Suppressor macrophage treated with lipopolysaccharide for 1 hour (primary cell): Measurements from ENCODE around the gene PGM3.
A peak's percentile ranks its signal among the peaks of the same experiment; 100 is the strongest.

Experiments used
- DNase-seq, 3 donors: peaks; one replicate each; pipeline ENCODE4 v3.0.0-alpha.2; 2020 to 2022

Gene PGM3

DNA sequence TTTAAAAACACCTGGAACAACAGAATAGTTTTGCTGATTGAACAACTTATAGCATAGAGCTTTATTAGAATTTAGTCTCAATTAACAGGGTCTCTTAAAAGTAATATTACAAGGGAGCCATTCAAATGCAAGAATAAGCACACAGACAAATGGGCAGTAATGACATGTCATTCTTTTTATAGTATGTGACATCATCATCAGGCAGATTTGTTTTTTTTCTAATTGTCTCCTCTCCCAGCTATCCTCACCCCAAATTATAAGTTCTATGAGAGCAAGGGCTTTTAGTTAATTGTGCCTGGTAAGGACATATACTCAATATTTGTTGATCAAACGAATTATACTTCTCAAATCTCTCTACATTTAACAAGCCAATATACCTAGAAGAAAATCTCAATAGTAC is 11.0 kb downstream of the PGM3 start:
- no peak for DNase-seq

DNA sequence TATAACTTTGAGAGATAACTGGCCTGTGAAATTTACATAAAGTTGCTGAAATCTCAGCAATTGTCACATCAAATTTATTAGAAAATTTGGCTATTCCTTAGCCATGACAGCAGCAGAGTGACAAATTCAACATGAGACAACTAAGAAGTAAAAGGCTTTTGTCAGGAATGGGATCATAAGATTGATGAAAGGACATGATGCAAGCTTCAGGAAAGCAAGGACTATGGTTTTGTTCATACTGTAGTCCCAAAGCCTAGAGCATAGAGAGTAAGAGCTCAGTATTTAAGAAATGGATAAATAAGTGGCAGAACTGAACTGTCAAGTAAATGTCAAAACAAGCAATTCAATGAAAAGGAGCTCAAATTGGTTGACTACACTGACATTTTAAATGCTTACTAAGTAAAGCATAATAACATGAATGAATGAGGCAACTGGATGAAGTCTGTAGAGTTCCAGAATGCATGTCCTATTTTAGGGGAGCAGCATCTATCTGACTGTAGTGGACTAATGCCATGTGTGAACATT is 12.6 kb downstream of the PGM3 start:
- no peak for DNase-seq

GRCh38 chr6:83176246-83176645 is 16.8 kb downstream of the PGM3 start:
- no peak for DNase-seq

DNA sequence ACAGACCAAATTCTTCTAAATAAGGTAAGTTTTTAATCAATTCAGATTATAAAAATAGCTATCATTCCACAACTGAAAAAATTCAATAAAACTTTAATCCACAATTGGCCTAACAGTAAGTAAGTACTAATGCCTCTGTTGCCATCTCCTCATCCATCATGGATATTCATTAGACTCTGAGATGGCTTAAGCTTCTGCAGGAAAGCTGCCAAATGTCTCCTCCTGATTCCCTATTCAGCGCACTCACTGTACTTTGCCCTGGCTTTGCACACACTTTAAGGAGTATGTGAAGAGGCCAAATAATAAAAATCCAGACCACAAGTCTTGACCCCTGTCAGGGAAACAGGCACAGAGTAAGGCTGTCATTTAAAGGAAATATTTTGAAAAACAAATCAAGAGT is 23.6 kb downstream of the PGM3 start:
- no peak for DNase-seq

DNA sequence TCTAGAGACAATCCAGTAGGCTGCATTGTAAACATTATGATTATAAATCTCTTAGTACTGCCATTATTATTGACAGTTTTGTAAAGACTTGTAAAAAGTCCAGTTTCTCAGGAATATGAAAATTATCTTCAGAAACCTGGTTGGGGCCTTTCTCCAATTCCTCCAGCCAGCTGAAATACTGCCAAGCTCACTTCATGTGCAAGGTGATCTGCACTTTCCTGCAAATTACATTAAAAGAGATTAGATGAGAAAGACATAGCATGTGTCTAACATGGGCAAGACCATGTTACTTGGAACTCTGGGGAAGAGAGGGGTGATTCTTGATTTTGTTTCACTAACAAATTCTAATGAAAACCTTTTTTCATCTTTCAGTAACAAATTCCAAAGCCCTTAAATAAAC is 24.0 kb downstream of the PGM3 start:
- DNase-seq = no peak

- no peak for DNase-seq
Observed at GRCh38 chr6:83168556-83168955, 24.5 kb downstream of the PGM3 start.

- DNase-seq = no peak
Observed at GRCh38 chr6:83167726-83168278, 25.3 kb downstream of the PGM3 start.

DNA sequence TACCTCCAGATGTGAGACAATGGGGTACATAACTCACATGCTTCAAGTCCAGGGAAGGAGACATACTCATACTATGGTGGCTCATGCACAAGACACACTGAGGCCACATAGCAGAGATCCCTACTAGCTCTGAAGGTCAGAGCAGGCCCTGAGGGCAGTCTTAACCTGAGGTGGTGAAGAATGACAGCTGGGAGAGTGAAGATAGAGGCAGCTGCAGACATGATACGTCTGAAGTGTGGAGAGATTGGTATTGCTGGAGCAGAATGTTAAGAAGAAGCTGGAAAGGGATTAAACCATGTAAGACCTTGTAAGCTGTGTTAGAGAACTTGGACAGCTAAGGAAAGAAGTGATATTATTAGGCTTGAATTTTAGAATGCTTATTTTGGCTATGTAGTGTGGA is 32.9 kb downstream of the PGM3 start:
- no peak for DNase-seq

DNA sequence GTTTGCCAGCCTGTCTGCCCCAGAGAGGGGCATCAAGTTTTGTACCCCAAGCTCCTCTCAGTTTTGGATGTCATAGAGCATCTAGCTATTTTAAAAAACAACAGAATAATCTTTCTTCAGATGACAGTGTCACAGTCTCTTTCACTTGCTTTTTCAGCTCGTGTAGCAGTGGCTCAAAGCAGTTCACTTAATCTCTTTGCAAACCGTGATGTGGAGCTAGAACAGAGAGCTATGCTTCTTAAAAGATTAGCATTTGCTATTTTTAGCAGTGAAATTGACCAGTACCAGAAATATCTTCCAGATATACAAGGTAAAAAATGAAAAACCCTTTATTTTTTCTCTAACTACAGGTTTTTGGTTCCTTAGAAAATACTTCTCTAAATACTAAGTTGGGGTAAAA is 37.3 kb downstream of the PGM3 start:
- no peak for DNase-seq

DNA sequence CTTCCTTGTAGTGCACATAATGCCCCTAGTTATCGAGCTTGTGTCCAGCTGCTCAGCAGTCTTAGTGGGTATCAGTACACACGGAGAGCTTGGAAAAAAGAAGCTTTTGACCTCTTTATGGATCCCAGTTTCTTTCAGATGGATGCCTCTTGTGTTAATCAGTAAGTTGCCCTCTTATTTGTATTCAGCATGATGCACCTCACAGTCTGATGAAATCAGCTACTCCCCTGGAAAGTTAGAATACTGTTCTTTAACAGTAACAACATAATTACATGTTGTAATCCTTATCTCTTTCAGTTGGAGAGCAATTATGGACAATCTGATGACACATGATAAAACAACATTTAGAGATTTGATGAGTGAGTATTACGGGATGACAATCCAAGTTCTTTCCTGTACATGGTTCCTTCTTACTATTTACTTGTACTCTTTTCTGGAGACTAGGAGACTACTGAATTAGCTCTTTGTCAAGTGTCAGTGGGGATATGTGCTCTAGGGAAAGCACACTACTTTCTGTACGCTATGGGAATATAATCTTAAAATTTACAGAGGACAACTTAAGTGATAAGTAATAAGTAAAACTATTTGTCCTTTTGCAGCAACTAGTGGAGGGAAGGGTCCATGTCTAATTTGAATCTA is 39.1 kb downstream of the PGM3 start:
- no peak for DNase-seq

DNA sequence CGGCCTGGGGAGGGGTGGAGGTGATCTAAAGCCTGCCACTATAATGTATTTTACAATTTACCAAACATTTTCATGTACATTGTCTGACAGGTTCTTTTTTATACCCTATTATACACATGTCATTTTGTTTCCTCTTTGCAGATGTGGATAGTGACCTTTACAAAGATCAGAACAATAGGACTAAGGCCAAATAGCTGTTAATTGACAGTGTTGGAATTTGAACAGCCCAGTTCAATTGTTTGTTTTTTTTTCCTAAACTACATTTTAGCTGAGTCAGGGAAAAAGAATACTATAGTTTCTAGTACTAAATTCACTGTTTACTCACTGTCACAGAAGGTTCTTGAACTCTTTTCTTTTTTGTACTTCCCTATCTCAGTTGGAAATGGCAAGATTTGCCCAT is 40.2 kb downstream of the PGM3 start:
- no peak for DNase-seq

GRCh38 chr6:83151114-83151513 is 42.0 kb downstream of the PGM3 start:
- no peak for DNase-seq

GRCh38 chr6:83138758-83139157 is 54.3 kb downstream of the PGM3 start:
- DNase-seq = no peak

DNA sequence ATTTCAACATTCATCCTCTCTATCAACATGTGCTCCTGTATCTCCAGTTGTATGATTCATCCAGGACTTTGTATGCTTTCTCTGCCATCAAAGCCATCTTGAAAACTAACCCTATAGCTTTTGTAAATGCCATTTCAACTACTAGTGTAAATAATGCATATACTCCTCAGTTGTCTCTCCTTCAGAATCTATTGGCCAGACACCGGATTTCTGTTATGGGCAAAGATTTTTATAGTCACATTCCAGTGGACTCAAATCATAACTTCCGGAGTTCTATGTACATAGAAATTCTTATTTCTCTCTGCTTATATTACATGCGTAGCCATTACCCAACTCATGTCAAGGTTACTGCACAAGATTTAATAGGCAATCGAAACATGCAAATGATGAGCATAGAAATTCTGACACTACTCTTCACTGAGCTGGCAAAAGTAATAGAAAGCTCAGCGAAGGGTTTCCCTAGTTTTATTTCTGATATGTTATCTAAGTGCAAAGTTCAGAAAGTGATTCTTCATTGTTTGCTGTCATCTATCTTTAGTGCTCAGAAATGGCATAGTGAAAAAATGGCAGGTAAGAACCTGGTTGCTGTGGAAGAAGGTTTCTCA is 54.8 kb downstream of the PGM3 start:
- no peak for DNase-seq

- DNase-seq = no peak
Observed at GRCh38 chr6:83132121-83132520, 60.9 kb downstream of the PGM3 start.

- DNase-seq = no peak
Observed at GRCh38 chr6:83127976-83128375, 65.1 kb downstream of the PGM3 start.

DNA sequence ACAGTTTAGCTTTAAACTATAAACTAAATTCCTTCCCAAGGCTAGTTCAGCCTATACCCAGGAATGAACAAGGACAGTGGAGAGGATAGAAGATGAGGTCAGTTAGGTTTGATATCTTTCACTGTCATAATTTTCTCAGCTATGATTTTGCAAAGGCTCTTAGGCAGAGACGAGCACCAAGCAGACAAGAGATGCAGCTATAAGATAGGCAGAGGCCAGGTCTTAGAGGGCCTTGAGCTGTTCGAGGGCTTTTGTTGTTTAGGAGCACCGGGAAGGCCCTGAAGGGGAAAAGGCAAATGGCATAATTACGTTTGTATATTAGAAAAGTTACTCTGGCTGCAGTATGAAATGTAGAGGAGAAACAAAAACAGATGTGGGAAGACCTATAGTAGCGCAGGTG is 65.8 kb downstream of the PGM3 start:
- DNase-seq = no peak

GRCh38 chr6:83126807-83127206 is 66.3 kb downstream of the PGM3 start:
- no peak for DNase-seq

GRCh38 chr6:83126223-83126622 is 66.8 kb downstream of the PGM3 start:
- no peak for DNase-seq

- DNase-seq = no peak
Observed at GRCh38 chr6:83125425-83125824, 67.6 kb downstream of the PGM3 start.

DNA sequence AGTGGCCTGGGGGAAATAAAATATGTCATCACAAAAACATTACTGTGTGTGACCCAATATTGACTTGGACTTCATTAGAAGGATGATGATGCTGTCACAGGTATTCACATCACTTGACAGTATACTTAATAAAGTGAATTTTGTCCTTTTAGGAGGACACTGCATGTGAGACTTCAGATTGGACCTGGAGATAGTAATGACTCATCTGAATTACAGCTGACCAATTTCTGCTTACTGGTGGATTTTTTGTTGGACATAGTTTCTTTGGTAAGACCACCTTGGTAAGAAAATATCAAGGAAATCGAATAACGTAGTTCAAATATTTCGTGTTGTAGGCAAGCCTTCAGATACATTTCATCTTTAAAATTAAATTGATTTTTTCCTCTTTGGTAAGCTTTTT is 68.5 kb downstream of the PGM3 start:
- DNase-seq = no peak

GRCh38 chr6:83119742-83120300 is 73.2 kb downstream of the PGM3 start:
- DNase-seq = no peak

DNA sequence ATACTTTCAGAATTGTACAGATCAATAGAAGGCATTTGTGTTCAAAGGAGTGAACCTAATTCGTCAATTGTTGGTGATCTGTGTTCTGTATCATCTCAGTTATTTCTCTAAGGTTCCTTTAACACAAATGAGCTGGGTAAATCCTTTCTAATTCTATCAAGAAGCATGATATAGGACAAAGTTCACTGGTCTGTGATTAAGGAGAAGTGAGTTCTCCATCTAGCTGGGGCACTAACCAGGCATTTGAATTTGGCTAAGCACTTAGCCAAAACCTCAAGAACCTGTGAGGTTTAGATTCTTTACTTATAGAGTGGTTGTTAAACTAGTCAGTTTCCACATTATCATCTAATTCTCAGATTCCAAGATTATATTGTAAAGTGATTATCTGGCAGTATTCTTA is 75.3 kb downstream of the PGM3 start:
- peak in 2 of 3 donors; percentile 22 to 24 for DNase-seq
